Hematopoietic multipotent progenitor cell treated with erythropoietin and hydrocortisone succinate and interleukin-3 and kit ligand, for 6 days (in vitro differentiated cells): ENCODE results near the gene SPTSSA.
"Not testable (repeated sequence)": the region's sequence is repeated elsewhere in the genome, so short reads cannot be mapped to it uniquely, and the experiment has no call there.

ENCODE experiments used
- DNase-seq: peaks from one replicate; pipeline ENCODE4 v3.0.0-alpha.2; 2015

The SPTSSA gene, protein sequence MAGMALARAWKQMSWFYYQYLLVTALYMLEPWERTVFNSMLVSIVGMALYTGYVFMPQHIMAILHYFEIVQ

DNA sequence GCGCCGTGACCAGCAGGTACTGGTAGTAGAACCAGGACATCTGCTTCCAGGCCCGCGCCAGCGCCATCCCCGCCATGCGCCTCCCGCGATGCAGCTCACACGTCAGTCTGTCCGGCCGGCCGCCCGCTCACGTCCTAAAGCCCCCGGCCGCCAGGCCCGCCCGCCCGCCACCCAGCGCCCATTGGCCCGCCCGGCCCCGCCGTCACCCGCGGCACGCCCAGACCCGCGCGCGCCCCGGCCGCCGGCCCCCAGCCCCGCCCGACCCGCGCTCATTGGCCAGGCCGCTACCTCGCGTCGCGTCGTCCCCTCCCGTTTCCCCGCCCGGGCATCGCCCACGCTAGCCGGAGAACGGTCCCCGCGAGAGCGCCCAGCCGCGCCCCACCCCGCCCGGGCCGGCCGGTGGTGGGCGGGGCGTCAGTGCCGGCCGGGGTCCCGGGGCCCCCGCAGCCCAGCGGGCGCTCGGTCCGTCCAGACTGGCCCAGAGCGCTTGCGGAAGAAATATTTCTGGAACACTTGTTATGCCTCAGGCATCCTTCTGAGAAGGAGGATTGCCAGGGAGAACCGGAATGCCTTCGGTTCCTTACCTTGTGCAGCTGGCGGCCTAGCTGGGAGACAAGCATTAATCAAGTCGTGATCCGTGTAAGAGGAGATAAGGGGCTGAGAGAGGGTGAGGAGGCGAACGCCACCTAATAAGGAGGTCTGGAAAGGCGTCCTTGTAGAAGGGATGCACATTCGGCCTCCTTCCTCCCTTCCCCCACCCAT, at the start of gene SPTSSA:
TSS of gene SPTSSA (minus strand) at position 109 of the 762 bp plus-strand sequence. CDS start at position 76, 33 bp downstream.
- DNase-seq = peak; percentile 93

DNA sequence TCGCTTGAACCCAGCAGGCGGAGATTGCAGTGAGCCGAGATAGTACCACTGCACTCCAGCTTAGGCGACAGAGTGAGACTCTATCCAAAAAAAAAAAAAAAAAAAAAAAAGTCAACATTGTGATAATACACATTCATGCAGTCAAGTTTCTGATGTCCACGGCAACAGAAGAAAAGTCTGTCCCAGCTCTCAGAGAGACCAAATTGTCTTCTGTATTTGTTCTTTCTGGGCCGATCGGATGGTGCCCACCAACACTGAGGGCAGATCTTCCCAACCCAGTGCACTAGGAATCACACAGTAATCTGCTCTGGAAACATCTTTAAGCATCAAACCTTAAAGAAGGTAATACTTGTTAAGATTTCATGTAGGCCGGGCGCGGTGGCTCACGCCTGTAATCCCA, 45.8 kb upstream of the SPTSSA start:
- no peak for DNase-seq

DNA sequence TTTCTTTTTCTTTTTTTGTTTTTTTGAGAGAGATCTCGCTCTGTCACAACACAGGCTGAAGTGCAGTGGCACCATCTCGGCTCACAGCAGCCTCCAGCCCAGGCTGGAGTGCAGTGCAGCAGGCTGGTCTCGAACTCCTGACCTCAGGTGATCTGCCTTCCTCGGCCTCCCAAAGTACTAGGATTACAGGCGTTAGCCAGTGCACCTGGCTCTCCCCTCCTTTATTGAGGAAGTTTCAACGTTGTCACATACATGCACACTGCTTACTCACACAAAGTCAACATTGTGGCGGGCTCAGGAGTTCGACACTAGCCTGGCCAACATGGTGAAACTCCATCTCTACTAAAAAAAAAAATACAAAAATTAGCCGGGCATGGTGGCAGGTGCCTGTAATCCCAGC, 45.4 kb upstream of the SPTSSA start:
- no peak for DNase-seq

DNA sequence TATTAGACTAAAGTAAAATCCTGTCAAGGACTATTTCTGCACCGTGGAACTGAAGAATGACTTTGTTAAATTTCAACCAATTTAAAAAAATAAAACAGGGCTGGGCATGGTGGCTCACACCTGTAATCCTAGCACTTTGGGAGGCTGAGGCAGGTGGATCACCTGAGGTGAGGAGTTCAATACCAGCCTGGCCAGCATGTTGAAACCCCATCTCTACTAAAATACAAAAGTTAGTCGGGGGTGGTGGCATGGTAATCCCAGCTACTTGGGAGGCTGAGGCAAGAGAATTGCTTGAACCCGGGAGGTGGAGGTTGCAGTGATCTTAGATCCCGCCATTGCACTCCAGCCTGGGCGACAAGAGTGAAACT, 43.1 kb upstream of the SPTSSA start:
- not testable (repeated sequence) for DNase-seq

DNA sequence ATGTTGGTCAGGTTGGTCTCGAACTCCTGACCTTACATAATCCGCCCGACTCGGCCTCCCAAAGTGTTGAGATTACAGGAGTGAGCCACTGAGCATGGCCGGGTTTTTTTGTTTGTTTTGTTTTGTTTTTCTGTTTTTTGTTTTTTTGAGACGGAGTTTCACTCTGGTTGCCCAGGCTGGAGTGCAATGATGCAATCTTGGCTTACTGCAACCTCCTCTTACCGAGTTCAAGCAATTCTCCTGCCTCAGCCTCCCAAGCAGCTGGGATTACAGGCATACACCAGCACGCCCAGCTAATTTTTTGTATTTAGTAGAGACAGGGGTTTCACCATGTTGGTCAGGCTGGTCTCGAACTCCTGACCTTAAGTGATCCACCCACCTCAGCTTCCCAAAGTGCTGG, 42.0 kb upstream of the SPTSSA start:
- not testable (repeated sequence) for DNase-seq

DNA sequence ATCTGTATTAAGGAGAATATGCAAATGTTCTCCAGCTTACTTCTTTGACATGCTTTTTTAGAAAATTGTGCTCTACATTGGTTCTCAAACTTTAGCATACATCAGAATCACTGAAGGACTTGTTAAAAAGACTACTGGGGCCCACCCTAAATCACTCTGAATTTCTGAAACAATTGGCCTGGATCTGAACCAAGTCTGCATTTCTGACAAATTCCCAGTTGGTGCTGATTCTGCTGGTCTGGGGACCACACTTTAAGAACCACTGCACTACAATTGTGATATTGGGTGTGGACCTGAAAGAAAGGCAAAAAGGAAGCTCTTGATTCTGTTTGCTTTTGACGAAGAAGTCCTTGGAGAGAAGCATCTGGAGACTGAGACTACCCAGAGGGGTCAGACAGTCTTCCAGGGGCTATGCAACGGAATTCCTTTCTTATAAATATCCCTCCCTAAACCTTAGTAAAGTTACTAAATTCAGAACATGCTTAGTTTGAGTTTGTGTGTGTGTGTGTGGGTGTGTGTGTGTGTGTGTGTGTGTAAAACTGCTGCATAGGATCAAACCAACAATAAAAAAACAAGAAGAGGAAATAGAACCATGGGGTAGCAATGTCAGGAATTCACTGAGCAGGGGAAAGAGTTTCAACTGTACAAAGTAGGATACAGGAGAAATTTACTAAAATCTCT, 40.6 kb upstream of the SPTSSA start:
- no peak for DNase-seq

DNA sequence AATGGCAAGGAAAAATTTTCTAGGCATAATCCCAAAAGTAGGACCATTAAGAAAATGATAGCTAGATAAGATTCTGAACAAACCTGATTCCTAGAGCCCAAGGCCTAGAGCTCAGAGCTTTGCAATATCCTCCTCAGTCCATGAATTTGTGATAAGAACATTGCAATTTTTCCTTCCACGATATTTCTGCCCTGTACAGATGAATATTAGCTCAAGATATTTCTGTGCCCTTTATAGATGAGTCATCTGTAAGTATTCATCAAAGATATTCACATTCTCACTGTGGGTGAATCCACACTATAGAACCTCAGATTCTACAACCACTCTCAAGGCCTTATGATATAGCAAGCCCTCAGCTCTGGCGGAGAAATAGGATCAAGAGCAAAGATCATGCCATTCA, 40.0 kb upstream of the SPTSSA start:
- DNase-seq = no peak

DNA sequence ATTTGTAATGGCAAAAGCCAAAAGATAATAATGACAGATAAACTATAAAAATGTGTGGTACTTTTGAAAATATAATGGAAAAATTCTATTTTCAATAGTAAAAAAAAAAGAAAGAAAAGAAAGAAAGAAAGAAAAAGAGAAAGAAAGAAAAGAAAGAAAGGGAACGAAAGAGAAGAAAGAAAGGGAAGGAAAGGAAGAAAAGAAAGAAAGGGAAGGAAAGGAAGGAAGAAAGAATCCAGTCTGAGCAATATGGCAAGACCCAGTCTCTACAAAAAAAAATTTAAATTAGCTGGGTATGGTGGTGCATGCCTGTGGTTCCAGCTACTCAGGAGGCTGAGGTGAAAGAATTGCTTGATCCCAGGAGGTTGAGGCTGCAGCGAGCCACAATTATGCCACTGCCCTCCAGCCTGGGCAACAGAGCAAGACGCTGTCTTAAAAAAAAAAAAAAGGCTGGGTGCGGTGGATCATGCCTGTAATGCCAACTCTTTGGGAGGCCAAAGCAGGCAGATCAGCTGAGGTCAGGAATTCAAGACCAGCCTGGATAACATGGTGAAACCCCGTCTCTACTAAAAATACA, 39.1 kb upstream of the SPTSSA start:
- DNase-seq = no peak

DNA sequence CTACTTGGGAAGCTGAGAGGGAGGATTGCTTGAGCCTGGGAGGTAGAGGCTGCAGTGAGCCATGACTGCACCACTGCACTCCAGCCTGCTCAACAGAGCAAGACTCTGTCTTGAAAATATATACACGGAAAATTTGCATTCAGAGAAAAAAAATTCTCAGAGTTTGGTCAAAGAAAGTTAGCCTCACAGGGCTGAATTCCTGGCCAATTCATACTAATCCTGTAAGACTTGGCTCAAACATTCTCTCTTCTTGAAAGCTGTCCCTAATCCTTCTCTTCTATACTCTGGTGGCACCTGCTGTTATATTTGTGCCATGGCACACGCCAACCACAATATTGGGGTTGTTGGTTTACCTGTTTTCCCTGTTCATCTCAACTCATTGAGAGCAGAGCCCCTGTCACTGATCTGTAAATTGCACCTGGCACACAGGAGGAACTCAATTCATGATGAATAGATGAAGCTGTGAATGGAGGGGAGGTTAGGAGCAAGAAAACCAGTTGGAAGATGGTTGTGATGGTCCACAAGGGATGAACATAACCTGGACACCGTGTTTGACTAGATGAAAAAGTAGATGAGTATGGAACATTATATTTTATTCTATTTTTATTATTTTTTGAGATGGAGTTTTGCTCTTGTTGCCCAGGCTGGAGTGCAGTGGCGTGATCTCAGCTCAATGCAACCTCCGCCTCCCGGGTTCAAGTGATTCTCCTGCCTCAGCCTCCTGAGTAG, 36.8 kb upstream of the SPTSSA start:
- peak; percentile 67 for DNase-seq

DNA sequence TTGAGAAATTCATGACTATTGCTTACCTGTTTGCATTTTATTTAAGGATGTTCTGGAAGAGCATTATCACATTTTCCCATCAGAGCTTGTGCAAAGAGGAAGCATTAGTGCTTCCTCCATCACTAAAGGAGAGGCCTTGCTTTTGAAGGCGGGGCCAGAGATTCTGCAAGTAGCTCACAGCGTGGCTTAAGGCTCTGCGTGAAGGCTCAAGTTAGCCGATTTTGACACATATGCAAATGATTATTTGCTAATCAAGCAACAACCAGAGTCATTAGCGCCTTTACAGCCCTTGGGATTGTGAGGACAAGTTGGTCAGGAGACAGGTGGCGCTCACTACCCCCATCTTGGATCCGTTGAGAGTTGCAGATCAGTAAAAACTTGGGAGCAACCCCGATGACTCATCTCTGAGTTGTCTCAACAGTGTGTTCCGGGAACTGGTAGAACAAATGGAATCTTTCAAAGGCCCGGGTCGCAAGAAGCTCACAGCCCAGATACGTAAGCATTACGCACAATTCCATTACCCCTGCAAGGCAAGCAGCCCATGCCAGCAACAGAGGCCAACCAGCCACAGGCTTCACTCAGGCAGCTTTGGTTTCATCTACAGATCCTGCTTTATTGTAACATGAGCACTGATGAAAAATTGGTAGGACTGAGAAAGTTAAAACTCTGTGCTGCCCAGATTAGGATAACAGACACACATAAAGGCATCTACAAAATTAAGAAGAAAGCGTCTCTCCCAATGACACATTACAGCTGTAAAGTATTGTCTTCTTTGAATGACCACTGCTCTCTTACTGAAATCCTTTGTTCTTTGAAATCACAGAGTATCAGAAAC, 34.9 kb upstream of the SPTSSA start:
- peak; percentile 7 for DNase-seq

DNA sequence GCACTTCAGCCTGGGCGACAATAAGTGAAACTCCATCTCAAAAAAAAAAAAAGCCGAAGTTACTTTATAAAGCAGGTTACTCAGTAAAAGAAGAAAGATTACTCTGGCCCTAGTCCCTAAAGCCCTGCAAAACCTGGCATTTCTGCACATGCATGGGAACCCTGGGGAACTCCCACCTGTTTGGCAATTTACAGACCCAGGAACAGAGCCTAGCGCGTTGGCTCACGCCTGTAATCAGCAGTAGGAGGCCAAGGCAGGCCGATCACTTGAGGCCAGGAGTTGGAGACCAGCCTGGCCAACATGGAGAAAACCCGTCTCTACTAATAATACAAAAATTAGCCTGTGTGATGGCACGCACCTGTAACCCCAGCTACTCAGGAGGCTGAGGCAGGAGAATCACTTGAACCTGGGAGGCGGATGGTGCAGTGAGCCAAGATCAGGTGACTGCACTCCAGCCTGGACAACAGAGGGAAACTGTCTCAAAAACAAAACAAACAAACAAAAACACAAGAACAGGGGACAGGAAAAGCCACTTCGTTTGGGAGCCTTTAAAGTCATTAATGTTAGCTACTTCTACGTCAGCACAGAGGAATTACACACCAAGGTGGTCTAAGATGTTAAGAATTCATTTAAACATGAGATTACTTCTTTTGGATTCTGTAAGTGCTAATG, 34.1 kb upstream of the SPTSSA start:
- DNase-seq = no peak

DNA sequence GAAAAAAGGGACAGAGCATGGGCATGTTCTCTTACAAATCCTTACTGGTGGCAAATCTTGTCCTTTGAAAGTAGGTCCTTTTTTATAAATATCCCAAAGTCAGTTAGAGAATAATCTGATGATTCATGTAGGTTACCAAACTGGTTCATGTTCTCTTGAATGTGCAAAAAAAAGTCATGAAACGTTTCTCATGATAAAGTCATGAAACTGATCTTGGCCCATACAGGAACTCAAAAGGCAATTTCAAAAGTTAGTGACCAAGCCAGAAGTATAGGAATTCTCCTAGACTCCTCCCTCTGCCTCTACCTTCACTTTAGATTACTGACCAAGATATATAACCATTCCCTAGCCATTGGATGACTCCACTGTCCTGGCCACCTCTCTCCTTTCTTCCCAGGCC, 27.3 kb upstream of the SPTSSA start:
- no peak for DNase-seq

DNA sequence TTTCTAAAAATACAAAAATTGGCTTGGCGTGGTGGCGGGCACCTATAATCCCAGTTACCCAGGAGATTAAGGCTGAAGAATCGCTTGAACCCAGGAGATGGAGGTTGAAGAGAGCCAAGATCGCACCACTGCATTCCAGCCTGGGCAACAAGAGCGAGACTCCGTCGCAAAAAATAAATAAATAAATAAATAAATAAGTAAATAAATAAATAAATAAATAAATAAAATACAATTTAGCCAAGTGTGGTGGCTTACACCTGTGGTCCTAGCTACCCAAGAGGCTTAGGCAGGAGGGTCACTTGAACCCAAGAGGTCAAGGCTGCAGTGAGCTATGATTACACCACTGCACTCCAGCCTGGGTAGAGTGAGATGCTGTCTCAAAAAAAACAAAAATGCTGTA, 26.5 kb upstream of the SPTSSA start:
- DNase-seq = no peak

DNA sequence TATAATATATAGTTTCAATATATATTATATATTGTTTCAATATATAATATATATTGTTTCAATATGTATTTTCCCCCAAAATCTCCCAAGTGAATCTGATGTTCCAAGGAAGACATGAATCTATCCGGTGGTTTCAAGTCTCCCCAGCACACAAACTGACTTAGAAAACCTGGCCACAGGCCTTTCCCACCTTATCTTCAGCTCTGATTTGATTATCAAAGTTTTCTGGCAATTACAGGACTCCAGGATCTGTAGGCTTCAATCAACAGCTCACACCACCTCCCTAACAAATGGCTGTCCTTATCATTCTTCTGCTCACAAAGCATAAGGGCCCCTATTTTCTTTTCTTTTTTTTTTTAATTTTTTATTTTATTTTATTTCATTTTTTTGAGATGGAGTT, 22.7 kb upstream of the SPTSSA start:
- DNase-seq = no peak

DNA sequence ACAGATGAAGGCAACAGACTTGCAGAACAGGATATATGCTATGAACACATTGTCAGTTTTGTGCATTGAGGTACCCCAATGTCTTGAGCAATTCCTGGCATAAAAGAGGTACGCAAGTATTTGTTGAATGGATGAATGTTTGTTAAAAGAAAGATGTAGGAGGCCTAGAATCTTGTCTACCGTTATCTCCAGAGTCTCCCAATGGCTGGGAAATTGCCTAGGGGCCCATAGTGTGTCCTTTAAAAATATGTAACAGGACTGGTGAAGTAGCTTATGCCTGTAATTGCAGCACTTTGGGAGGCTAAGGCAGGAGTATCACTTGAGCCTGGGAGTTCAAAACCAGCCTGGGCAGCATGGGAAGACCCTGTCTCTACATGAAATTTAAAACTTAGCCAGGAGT, 20.4 kb upstream of the SPTSSA start:
- no peak for DNase-seq

DNA sequence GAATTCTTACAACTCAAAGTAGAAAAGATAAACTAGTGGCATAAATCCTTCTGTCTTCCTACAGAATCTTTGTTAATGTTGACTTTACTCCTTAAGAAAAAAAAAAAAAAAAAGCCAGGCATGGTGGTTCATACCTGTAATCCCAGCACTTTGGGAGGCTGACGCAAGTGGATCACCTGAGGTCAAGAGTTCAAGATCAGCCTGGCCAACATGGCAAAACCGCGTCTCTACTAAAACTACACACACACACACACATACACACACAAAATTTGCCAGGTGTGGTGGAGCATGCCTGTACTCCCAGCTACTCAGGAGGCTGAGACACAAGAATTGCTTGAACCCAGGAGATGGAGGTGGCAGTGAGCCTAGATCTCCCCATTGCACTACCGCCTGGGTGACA, 17.7 kb upstream of the SPTSSA start:
- DNase-seq = no peak

DNA sequence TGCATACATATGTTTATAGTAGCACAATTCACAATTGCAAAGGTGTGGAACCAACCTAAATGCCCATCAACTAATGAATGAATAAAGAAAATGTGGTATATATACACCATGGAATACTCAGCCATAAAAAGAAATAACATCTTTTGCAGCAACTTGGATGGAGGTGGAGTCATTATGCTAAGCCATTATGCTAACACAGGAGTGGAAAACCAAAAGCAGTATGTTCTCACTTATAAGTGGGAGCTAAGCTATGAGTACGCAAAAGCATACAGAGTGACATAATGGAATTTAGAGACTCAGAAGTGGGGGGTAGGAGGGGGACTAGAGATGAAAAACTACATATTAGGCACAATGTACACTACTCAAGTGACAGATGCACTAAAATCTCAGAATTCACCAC, 16.2 kb upstream of the SPTSSA start:
- DNase-seq = no peak

DNA sequence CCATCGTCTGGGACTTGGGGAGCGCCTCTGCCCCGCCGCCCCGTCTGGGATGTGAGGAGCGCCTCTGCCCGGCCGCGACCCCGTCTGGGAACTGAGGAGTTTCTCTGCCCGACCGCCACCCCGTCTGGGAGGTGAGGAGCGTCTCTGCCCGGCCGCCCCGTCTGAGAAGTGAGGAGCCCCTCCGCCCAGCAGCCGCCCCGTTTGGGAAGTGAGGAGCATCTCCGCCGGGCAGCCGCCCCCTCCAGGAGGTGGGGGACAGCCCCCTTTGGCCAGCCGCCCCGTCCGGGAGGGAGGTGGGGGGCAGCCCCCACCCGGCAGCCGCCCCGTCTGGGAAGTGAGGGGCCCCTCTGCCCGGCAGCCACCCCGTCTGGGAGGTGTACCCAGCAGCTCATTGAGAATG, 14.0 kb upstream of the SPTSSA start:
- DNase-seq = not testable (repeated sequence)

DNA sequence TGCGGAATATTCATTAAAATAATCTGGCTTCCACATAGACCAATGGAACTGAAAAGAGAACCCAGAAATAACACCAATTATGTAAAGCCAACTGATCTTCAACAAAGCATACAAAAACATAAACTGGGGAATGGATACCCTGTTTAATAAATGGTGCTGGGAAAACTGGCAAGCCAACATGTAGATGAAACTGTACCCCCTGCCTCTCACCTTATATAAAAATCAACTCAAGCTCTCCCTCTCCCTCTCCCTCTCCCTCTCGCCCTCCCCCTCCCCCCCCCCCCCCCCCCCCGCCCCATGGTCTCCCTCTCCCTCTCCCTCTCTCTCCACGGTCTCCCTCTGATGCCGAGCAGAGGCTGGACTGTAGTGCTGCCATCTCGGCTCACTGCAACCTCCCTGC, 13.1 kb upstream of the SPTSSA start:
- no peak for DNase-seq

DNA sequence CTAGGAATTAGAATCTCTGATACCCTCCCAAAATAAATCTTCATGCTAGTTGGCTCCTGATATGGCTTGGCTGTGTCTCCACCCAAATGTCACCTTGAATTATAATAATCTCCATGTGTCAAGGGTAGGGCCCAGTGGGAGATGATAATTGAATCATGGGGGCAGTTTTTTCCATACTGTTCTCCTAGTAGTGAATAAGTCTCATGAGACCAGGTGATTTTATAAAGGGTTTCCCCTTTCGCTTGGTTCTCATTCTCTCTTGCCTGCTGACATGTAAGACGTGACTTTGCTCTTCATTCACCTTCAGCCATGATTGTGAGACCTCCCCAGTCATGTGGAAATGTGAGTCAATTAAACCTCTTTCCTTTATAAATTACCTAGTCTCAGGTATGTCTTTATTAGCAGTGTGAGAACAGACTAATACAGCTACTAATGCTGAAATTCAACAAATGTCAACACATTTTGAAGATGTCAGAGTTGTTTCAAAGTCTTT, 12.2 kb upstream of the SPTSSA start:
- no peak for DNase-seq

DNA sequence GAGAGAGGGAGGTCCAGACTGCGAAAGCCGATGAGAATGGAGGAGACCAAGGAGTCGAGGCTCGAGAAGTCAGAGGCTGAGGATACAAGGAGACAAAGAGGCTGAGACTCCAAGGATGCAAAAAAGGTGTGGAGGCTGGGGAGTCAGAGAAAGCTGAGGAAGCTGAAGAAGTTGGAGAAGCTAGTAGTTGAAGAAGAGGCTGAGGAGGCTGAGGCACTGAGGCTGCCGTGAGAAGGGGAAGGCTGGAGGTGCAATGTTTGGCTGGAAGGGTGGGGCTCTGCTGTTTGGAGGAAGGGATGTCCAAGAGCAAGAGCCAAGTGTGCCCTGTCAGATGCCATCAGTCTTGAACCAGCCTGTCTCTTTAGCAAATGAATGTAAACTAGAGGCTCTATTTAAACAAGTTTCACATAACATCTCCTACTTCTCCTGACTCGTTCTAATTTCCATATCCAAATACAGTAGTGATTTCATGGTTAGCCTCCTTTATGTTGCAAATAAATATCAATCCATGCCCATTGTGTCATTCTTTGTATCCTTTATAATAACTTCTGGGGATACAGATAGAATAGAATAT, 10.8 kb upstream of the SPTSSA start:
- DNase-seq = no peak
